COLO829 (cell line): ENCODE data around the gene INSIG1.

Experiments used
- DNase-seq: peaks from one replicate; pipeline ENCODE4 v3.0.0; 2012; ENCODE audit warnings: low spot score

INSIG1 gene

DNA sequence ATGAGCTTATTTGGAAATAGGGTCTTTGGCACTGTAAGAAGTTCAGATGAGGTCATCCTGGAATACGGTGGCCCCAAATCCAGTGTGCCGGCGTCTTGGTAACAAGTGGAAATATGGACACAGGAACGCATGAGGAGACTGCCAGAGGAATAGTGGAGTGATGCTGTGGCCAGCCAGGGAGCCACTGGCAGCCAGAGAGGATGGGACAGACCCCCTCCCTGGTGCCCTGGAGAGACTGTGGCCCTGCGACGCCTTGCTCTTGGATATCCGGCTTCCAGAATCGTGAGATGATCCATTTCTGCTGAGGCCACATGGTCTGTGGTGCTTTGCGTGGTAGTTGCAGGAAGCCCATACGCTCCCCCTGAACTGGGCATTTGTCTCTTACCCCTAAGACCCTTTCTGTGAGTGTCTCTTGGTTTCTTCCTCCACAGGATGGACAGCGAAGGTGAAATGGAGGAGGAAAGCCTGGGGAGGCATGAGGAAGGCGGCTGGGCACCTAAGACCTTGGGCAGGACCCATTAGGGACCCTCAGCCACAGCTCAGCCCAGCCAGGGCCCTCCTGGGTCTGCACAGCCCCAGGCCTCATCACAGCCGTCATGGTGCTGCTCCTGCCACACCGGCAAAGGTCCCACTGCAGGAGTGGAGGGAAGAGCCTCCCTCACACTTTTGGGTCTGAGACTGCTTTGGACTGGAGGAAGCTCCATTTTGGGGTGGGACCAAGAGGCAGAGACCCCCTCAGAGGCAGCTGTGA is 53.6 kb downstream of the INSIG1 start:
- DNase-seq = no peak

DNA sequence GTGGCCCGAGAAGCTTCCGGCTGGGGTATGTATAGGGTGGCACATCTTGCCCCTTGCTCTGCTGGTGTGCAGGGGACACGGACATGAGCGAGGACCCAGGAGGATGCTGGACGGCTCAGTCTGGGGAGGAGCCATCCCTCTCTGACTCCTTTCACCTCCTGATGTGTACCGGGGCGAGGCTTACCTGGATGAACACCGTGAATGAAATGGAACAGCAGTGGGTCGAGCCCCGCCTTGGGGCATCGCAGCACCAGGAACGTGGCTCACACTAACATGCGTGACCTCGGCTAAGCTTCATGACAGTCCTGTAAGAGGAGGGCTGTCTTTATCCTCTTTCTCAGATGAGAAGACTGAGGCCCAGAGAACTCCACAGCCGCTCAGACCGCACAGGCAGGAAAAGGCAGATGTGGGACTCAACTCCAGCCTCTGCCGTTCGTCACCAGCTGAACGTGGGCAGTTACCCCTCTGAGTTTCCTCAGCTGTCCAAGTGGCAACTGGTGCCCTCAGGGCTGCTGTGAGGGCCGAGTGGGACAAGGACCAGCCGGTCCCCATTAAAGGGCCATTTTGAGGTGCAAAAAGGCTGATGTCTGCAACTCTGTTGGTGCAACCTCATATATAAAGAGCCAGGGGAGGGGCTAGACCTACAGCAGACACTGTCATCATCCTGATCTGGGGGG is 54.5 kb downstream of the INSIG1 start:
- no peak for DNase-seq

DNA sequence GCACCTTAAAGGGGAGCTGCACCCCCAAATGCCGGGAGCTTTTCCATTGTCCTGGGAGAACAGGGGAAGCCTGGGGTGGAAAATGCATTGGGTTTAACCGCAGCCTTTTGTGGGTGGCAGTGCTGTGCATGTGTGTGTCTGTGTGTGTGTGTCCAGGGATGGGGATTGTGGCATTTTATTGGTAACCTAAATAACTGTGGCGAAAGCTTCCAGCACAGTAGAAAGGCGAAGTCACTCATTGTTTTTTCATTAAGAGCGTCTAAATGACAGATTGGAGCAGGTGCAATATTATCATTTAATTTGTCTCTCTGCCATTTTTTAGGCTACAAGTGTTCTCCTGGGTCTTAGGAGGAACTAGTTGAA is 55.1 kb downstream of the INSIG1 start:
- DNase-seq = no peak

DNA sequence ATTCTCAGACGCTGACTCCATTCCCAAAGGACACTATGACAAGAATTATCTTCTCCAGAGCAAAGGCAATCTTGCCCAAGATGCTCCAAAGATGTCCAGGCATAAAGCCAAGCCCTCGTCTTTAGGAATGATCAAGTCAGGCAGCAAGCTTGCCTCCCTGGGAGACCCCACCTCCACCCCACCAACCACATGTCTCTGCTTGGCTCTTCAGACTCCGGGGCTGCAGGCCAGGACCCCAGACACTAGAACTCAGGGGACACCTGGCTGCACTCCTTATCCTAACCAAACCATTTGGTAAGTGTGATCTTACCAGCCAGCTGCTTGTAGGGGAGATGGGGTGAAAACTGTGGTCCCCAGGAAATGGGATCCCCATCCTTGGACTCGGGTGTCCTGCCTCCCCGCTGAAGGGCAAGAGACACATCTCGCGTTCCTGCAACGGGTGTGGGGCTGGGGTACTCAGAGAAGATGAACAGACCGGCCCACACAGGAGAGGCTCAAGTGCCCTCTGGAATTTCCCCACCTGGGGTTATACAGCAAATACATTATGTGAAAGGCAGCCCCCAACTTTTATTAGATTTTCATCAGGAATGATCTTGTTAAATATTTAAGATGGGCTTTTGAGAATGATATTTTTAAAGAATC is 55.7 kb downstream of the INSIG1 start:
- no peak for DNase-seq

DNA sequence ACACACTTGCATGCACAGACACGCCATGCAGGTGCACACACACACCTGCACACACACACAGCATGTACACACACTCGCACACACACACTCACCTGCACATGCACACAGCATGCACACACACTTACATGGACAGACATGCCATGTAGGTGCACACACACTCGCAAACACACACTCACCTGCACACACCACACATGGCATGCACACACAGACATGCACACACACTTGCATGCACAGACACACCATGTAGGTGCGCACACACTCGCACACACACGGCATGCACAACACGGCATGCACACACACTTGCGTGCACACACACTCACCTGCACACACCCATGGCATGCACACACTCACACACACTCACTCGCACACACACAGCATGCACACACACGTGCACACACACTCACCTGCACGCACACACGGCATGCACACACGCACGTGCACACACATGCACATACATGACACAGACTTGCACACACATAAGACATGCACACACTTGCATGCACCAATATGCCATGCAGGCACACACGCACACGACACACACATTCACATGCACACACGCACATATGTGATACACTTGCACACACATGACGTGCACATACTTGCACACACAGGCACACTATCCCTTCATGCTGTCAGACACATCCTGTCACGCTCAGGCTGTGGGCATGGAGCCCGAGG is 56.8 kb downstream of the INSIG1 start:
- DNase-seq = no peak

DNA sequence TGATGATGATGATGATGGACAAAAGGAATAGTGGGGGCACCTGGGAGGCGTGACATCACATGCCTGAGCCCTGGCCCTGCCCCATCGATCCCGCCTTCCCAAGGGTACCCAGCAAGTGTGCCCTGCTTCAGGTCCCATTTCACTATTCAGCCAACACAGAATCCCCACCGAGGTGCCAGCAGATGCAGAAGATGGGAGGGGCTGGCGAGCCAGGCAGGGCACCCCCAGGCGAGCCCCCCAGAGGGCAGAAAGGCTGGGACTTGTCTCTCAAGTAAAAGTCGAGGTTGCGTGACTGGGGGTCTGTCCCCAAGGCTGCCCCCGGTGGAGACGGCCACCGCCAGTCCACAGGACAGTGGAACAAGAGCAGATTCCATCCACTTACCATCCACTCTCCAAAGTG is 57.5 kb downstream of the INSIG1 start:
- DNase-seq = no peak

DNA sequence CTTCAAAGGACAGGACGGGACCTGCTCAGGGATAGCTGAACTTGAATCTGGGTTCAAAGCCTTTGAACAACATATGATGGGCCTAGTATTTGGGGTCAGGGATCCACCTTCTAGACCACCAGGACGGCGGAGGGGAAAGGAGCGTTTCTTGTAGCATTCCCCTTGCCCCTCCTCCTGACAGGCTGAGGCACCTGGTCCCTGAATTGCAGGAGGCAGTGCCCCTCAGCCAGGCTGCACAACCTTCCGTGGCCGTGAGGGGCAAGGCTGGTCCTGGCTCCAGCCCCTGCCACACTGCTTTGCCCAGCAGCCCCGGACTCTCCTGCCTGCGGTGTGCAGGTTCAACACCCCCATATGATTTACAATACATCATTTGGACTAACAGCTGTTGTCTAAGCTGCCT is 58.1 kb downstream of the INSIG1 start:
- DNase-seq = no peak

DNA sequence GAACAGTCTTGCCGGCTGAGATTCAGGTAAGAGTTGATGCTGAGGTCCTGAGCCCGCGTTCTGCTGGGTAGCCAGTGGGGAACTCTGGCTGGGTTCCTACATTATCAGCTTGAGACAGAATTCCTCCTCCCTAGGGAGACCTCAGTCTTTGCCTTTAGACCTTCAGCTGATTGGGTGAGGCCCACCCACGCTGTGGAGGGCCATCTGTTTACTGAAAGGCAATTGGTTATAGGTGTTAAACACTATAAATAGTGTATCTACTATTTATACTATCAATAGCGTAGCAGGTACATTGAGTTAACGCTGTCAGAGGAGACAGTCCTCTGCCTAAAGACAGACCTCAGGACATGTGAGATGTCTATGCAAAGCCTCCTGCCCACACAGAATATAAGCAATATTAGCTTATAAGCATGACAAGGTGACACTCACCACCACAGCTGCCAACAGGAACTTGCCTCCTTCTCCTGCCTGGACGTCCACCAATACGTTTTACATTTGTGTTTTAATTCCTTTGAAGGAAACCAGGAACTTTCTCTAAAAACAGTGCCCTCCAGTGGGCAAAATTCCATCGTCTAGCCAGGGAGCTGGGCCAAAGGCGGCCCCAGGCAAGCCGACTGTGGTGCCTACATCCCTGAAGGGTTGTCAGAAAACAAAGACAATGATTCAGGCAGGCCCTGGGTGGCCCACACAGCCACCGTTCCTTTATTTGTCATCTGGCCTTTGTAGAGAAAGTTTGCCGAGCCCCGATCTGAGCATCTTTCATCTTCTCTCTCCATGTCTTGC is 58.8 kb downstream of the INSIG1 start:
- peak; percentile 35 for DNase-seq

DNA sequence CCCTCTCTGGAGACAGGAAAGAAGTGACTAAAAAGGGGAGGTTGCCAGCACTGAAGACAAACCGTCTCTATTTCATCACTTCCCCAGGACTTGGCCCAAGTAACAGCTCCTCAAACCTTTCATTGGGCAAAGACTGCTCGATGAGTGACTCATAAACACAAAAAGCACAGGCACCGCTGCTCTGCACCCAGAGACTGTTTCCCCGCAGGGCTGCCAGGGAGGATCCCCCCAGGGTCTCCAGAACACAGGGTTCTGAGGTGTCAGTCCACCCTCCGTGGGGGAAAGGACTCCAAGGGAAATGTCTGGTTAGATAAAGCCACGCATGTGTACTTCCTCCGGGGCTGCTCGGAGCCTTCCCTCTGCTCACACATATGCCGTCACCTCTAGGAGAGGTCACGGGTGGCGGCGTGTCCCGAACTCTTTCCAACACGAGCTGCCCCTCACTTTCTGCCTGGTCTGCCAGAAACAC is 59.9 kb downstream of the INSIG1 start:
- no peak for DNase-seq

DNA sequence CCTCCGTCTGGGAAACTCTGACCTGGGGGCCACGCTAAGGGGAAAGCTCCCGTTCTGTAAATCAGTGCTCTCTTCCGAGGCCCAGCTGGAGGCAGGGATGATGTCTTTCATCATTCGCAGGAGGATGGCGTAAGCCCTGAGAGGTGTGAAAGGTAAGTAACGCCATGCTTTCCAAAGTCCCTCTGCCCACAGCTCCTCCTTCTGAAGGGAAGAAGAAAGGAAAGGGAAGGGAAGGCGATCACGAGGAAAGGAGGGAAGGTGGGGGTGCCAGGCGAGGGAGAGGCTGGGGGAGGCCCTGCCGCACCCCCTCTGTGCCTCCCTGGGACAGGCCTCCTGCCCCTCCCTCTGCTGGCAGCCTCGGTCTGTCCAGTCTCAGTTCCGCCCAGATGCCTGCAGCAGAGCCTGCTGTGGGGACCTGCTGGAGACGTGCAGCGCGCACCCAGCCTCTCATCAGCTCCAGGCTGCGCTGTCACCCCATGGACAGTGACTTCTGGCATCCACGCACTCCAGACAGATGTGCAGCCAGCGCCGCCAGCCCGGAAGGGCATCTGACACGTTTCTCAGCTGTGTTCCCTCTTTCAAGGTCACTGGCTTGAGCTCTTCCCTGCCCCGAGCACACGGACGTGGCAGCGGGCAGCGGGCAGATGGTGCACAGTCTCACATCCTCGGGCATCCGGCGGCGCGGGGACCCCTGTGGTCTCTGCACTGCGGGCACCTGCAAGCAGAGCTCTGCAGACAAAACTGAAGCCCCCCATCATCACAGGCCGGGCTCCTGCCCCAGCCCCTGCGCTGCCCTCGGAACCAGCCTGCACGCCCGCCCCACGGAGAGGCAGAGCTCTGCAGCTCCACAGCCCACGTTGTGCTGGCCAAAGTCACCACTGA is 60.6 kb downstream of the INSIG1 start:
- DNase-seq = no peak

DNA sequence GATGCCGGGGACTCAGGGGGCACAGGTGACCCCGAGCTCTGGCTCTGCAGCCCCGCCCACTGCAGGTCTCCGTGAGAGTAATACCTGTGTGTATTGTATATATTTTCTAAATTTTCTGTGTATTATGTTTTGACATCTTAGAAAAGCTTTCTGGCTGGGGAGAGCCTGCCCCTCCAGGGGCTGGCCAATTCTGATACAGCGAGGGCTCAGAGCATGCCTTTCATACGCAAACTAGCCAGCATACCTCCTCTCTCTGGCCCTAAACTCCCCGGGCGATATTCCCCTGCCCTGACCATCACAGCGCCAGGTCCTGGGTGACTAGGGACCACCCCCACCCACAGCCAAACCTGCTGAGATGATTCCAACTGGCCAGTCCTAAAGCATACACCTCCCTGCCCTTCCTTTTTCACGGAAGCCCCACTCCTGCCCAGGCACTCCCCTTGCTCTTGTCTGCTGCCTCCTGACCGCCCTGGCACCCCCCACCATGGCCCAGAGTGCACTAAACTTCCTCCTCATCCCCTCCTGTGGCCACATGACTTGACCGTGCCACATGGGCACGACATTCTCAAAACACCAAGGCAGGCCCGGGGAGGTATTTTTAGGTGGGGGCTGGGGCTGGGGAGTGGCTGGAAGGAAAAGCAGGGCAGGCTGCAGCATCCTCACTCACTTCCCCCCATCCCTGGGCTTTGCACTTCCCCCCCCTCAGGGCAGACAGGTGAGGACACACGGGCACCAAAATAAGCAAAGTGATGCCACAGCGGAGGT is 61.5 kb downstream of the INSIG1 start:
- DNase-seq = no peak
